HFFc6 (cell line): Measurements from ENCODE around the gene RNLS. TPM values are rescaled to one million over a fixed set of nuclear protein-coding genes. Genes with fewer than 3 reads are reported as not detected.

Source experiments
- DNase-seq: peaks from one replicate; pipeline ENCODE4 v3.0.0-alpha.2; 2018
- H3K27ac Mint-ChIP-seq: 2 replicates; pipeline ENCODE4 v1.8.0; 2020; ENCODE audit warnings: mild to moderate bottlenecking, mixed read lengths
- H3K27me3 Mint-ChIP-seq: 2 replicates; pipeline ENCODE4 v1.8.0; 2021; ENCODE audit warnings: mild to moderate bottlenecking, moderate library complexity, mixed read lengths; ENCODE audit not compliant: insufficient read depth
- H3K36me3 Mint-ChIP-seq: 2 replicates; pipeline ENCODE4 v1.8.0; 2021; ENCODE audit warnings: low read depth, mixed read lengths
- H3K4me1 Mint-ChIP-seq: 2 replicates; pipeline ENCODE4 v1.8.0; 2020; ENCODE audit warnings: low read depth, mixed read lengths
- H3K4me3 Mint-ChIP-seq: 2 replicates; pipeline ENCODE4 v1.8.0; 2020; ENCODE audit warnings: mild to moderate bottlenecking, moderate library complexity, mixed read lengths
- H3K9me3 Mint-ChIP-seq: 2 replicates; pipeline ENCODE4 v1.8.0; 2020; ENCODE audit warnings: mild to moderate bottlenecking, mixed read lengths
- CTCF ChIP-seq: fragments of 200-600 bp; sonication (generic); IDR thresholded peaks from 2 replicates; pipeline ENCODE4 v1.5.0; 2021; ENCODE audit warnings: antibody characterized with exemption, mild to moderate bottlenecking
- long read RNA-seq: library from polyadenylated mRNA; unstranded; transcript quantifications from one replicate; pipeline ENCODE4 v2.0.0, GENCODE V29; 2019
- total RNA-seq, 6 experiments: library from RNA; stranded (reverse); fragmentation: NEBNext Ultra II Directional; extraction: Animal tissue kit (Norgen Biotek cat#: 25700); gene quantifications; 2 replicates in 1 of 6; 3 replicates in 5 of 6; pipeline ENCODE4 v1.2.3, GENCODE V29; 2021

The RNLS gene
- total RNA-seq: 1 to 10 TPM; 1.8 to 3.1 (median 2.4) TPM
- long read RNA-seq, partial matches to known transcripts: 0 of 1 reads
- long read RNA-seq, other reads (novel, unspliced or antisense): 1 of 1 reads

- Mint-ChIP-seq H3K36me3 (no peaks in the 10 kb centered on the region), H3K27ac (peak within 1 kb of the TSS; percentile 47), H3K9me3 (no peaks in the 10 kb centered on the region), H3K4me1 (peaks cover 6% of the 10 kb centered on the region; the same call in 1 of the 2 replicates), H3K4me3 (peak within 1 kb of the TSS; percentile 83), H3K27me3 (no peaks in the 10 kb centered on the region)
- DNase-seq: no peak
- peak; percentile 77 for TF ChIP-seq CTCF
Observed at GRCh38 chr10:88582806-88583583, at the start of gene RNLS. Gene RNLS, minus strand, starts transcription at chr10:88583318.

GRCh38 chr10:88624840-88625239 is 41.7 kb upstream of the RNLS start:
- no peak for DNase-seq
- H3K4me1 Mint-ChIP-seq: no peaks in the 10 kb centered on the region
- no peak for TF ChIP-seq CTCF
- H3K4me3 Mint-ChIP-seq: no peak overlapping the region
- H3K27me3 Mint-ChIP-seq: peaks cover 10% of the 10 kb centered on the region; the same call in 1 of the 2 replicates
- H3K36me3 Mint-ChIP-seq: no peaks in the 10 kb centered on the region
- peaks cover 6% of the 10 kb centered on the region for H3K9me3 Mint-ChIP-seq
- no peak overlapping the region for H3K27ac Mint-ChIP-seq

- no peaks in the 10 kb centered on the region for H3K36me3 Mint-ChIP-seq
- no peak for TF ChIP-seq CTCF
- H3K27ac Mint-ChIP-seq: no peak overlapping the region
- no peaks in the 10 kb centered on the region for H3K4me1 Mint-ChIP-seq
- H3K9me3 Mint-ChIP-seq: peaks cover 6% of the 10 kb centered on the region
- no peak overlapping the region for H3K4me3 Mint-ChIP-seq
- DNase-seq: no peak
- H3K27me3 Mint-ChIP-seq: peaks cover 10% of the 10 kb centered on the region; the same call in 1 of the 2 replicates
Observed at GRCh38 chr10:88623835-88624234, 40.7 kb upstream of the RNLS start.

GRCh38 chr10:88620441-88620840 is 37.3 kb upstream of the RNLS start:
- no peak overlapping the region for H3K4me3 Mint-ChIP-seq
- DNase-seq: no peak
- TF ChIP-seq CTCF: no peak
- no peaks in the 10 kb centered on the region for H3K27me3 Mint-ChIP-seq
- no peaks in the 10 kb centered on the region for H3K36me3 Mint-ChIP-seq
- no peaks in the 10 kb centered on the region for H3K4me1 Mint-ChIP-seq
- no peak overlapping the region for H3K27ac Mint-ChIP-seq
- no peaks in the 10 kb centered on the region for H3K9me3 Mint-ChIP-seq

GRCh38 chr10:88618496-88618895 is 35.4 kb upstream of the RNLS start:
- H3K27ac Mint-ChIP-seq: no peak overlapping the region
- H3K27me3 Mint-ChIP-seq: no peaks in the 10 kb centered on the region
- H3K36me3 Mint-ChIP-seq: no peaks in the 10 kb centered on the region
- DNase-seq: no peak
- H3K4me3 Mint-ChIP-seq: no peak overlapping the region
- H3K4me1 Mint-ChIP-seq: no peaks in the 10 kb centered on the region
- H3K9me3 Mint-ChIP-seq: no peaks in the 10 kb centered on the region
- no peak for TF ChIP-seq CTCF
